ENCODE data around the gene VTI1A.
"Not testable (repeated sequence)": the region's sequence is repeated elsewhere in the genome, so short reads cannot be mapped to it uniquely, and the experiment has no call there.

The VTI1A gene

DNA sequence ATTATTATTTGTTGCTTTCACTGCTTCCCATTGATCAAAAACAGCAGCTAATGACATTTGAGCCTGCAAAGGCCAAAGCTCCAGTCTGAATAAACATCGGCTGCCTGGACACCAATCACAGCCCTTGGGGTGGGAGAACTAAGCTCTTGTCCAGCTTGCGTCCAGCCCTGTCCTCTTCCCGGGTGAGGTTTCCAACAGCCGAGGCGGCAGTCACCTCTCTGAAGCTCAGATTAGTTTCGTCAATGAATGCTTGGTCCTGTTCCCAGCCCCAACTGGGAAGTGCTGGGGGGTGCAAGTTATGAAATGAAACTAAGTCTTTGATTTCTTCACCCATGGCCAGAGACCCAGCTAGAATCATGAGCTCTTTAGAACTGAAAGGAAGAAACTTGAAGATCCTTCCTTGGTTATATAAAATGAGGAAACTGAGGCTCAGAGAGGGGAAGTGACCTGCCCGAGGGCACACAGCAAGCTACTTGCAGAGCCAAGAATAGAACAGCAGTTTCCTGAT is 389.0 kb downstream of the VTI1A start:
- peak; percentile 39 for DNase-seq (ENCODE audit: low read depth)

GRCh38 chr10:112838784-112839481 is 391.9 kb downstream of the VTI1A start:
- no peak for DNase-seq (ENCODE audit: low read depth)

- DNase-seq (ENCODE audit: low read depth) = no peak
Measured at GRCh38 chr10:112839928-112840654, 393.1 kb downstream of the VTI1A start.

GRCh38 chr10:112841549-112841948 is 394.5 kb downstream of the VTI1A start:
- no peak for DNase-seq (ENCODE audit: low read depth)

GRCh38 chr10:112842832-112843360 is 395.9 kb downstream of the VTI1A start:
- DNase-seq (ENCODE audit: low read depth) = peak; percentile 10

DNA sequence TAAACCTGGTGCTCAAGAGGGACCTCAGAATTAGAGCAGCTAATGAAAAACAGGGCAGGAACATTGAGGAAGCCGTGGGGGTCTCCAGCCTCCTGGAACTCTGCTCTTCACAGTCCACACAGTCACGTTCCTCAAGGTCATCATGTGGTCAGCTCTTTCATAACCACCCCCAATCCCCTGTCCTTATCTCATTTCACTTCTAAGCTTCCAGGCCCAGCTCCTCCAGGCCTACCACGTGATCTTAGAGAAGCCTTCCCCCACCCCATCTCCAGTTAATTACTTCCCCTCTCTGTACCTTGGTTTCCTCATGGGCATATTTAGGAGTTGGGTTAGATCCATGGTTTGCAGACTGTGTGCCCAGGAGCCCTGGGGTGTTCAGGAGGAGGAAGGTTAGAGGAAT is 396.6 kb downstream of the VTI1A start:
- peak; percentile 9 for DNase-seq (ENCODE audit: low read depth)

DNA sequence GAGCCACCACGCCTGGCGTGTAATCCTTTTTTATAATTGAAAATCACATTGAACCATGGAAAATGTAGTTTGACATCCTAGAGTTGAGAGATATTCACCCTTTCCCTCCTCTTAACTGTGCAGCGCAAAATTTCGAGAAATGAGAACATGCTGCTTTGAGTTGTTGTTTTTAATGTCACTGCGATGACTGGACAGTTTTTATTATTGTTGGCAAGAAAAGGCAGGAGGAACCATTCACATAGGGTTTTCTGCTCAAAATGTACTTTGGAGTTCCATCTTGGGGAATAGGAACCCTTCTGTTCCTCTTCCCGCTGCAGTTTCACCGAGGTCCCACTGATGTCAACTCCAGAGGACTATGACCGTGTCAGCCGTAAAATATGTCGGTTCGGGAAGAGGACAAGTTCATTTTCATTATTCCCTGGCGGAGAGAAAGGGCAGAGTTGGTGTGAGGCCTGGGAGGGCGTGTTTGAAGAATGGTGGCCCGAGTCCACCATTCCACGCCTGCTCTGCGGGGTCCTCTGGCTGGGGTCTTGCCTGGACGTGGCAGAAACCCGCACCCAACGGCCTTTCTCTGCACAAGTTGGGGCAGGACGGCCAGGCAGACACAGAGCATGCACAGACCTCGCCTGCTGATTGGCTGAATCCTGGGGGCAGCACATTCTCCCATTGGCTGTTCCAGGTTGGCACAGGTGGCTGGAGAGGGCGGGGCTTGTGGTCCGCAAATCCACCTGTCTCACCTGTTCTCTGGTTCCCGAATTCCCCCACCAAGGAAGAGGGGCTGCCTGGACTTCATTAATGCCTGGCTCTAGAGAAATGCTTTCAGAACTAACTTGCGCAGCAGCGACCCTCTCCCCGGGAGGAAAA is 397.9 kb downstream of the VTI1A start:
- no peak for DNase-seq (ENCODE audit: low read depth)

GRCh38 chr10:112847778-112848177 is 400.8 kb downstream of the VTI1A start:
- DNase-seq (ENCODE audit: low read depth) = no peak

- DNase-seq (ENCODE audit: low read depth) = no peak
Measured at GRCh38 chr10:112848228-112848627, 401.2 kb downstream of the VTI1A start.

DNA sequence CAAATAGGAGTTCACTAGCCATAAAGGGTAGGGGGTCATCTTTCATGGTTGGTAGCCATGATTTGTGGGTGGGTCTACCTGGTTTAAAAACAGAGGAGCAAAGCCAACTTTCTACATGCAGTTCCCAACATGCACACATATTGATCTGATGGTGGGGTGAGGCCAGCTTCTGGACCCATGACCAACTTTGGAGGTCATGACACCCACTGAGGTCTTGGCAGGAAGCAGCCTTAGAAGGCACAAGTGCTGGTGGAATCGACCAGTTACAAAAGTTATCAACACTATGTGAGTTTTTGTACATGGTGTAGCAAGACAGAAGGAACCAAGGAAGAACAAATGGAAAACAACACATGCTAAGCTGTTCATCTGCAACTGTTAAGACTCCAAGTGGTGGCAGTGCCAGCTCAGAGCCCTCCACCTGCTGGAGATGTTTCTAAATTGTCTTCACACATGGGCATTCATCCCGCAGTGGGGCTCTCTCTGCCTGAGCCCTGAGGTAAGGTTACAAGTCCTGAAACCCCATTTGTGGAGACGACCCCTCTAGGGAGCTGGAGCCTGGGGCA is 401.9 kb downstream of the VTI1A start:
- DNase-seq (ENCODE audit: low read depth) = no peak

DNA sequence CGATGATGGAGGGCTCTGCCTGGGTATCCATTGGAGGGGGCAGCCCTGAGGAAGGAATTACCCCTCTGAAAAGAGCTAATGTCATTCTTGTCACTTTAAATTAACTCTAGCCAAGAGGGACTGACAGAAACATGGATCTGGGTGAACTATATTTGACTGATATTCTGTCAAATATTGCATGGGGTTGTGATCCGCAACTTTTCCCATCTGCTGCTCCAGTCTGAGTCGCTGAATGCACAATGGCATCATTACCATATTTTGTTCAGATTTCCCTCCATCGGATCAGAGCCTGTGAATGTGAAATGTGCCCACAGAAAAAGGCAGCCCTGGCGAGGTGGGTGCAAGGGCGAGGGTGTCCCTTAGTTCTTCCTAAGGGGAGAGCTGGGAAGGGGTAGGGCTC is 402.5 kb downstream of the VTI1A start:
- no peak for DNase-seq (ENCODE audit: low read depth)

DNA sequence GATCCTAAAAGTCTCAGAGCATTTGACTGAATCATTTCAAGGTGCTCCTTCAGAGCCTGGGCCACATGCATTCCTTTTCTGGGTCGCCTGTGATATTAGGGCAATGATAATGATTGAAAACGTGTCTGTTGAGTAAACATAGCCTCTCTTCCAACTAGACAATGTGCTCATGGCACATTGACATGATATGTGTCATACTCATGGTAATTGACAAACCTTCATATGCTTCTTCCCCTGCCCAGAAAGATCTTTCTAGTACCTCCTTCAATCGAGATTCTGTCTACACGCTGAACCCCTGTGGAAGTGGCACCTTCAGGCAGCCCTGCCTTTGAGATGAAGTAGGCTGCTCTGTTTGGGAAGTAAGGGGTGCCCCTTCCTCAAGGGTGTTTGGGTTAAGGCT is 404.2 kb downstream of the VTI1A start:
- DNase-seq (ENCODE audit: low read depth) = no peak

DNA sequence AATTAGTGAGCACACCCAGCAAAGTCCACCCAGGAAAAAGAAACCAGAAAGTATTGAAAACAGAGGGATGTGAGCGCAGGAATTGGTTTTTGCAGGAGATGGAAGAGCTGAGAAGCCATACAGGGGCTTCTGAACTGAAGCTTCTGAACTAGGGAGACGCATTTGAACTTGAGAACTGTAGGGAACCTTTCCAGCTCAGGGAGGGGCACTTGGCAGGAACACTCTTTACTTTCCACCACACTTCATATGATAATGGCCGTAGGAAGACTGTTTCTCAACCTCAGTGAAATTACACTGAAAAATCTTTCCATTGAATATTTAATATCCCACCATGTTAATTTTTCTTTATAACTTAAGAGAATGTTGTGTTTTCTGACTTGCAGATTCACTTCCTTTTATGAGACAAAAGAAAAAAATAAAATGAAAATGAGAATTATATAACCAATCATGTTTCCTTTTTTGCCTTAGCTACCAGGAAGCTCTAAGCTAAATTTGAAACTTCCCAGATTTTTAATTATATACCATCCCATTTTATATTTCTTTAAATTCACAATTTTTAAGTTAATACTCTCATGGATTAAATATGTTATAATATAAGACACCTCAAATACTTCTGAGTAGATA is 404.7 kb downstream of the VTI1A start:
- DNase-seq (ENCODE audit: low read depth) = no peak

- no peak for DNase-seq (ENCODE audit: low read depth)
Measured at GRCh38 chr10:112852306-112852705, 405.3 kb downstream of the VTI1A start.

DNA sequence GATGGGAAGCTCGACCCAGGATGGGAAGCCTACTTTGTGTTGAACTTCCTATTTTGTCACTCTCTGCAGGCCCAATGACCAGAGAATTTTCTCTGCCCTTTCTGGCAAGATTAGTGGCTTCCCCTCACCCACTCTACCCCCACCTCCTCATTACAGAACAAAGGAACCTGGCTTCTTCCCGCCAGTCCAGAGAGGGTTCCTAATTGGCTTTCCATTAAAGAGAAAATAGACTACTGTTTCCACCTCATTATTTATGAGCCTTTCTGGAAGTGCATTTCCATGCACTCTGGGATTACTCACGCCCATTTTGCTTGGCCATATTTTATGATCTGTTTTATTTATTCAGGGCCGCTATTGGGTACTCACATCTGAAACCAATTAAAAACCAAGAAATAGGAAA is 408.1 kb downstream of the VTI1A start:
- DNase-seq (ENCODE audit: low read depth) = no peak

GRCh38 chr10:112857493-112857892 is 410.5 kb downstream of the VTI1A start:
- no peak for DNase-seq (ENCODE audit: low read depth)

DNA sequence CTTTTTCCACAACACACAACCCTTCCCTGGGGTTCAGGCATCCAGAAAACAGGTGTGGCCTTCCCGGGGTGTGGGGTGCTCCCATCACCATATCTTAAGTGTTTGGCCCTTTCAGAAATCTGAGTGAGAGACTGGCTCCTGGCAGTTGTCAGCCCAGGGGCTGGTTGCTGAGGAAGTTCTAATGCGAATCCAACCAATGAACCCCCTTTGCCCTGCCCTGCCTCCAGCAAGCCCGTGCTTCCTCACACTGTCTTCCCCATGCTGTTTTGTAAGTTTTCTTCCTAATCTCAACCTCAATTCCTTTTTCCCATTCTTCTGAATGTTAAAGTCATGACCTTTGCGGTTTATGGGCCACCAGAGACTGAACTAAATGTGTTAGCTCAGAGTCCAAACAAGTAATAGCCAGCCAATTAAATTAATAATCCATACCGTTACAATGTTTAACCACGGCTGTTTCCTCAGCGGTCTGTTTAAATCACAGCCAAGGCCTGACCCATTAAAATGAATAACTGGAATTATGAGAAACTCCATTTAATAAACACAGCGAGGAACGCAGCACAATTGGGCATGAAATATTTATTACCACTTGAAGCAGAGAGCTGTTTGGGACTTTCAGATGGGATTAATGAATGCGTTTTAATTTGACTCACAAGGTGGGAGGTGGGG is 412.1 kb downstream of the VTI1A start:
- DNase-seq (ENCODE audit: low read depth) = no peak

GRCh38 chr10:112859793-112860192 is 412.8 kb downstream of the VTI1A start:
- DNase-seq (ENCODE audit: low read depth) = no peak

DNA sequence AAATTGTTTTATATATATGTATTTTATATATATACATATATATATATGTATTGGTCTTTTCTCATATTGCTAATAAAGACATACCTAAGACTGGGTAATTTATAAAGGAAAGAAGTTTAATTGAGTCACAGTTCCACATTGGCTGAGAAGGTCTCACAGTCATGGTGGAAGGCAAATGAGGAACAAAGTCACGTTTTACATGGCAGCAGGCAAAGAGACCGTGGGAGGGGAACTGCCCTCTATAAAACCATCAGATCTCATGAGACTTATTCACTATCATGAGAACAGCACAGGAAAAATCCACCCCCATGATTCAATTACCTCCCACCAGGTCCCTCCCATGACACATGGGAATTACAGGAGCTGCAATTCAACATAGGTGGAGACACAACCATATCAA is 416.4 kb downstream of the VTI1A start:
- DNase-seq (ENCODE audit: low read depth) = not testable (repeated sequence)

Data from iris pigment epithelial cell (primary cell).